ENCODE data around the gene PPP1R13L. TPM values are rescaled to one million over a fixed set of nuclear protein-coding genes. Genes with fewer than 3 reads are reported as not detected.
A peak's percentile ranks its signal among the peaks of the same experiment; 100 is the strongest.

Gene PPP1R13L
- total and polyA plus RNA-seq, 2 of the 8 experiments (the other 6 are each of a cell fraction or from before 2014, with no cell fraction given), result 9.1 to 15.3 TPM

GRCh38 chr19:45352471-45352870 is 52.4 kb downstream of the PPP1R13L start:
- H3K4me1 ChIP-seq (replicated peaks in 1 of 4; ENCODE audit: control insufficient read depth in 3 of 4, insufficient read depth in 4 of 4, low read length in 3 of 4), result peaks cover 0 to 8% (median 5%) of the 10 kb centered on the region in 4 experiments; a peak in 2 of 7 replicates
- H2BK5ac ChIP-seq (ENCODE audit: low read depth, low read length), result no peak overlapping the region
- no peaks in the 10 kb centered on the region for H3K27me3 ChIP-seq (replicated peaks in 1 of 4; ENCODE audit: control insufficient read depth in 3 of 4, extremely low read depth in 1 of 4, insufficient read depth in 3 of 4, low read length in 3 of 4)
- H3K79me2 ChIP-seq (ENCODE audit: control insufficient read depth in 1 of 2, insufficient read depth in 2 of 2, low read length in 2 of 2), result no peaks in the 10 kb centered on the region
- no peak overlapping the region for H3K4me2 ChIP-seq (ENCODE audit: insufficient read depth in 1 of 2, low read depth in 2 of 2, low read length in 2 of 2)
- H3K9me3 ChIP-seq (ENCODE audit: insufficient read depth in 2 of 2, low read depth in 1 of 2, low read length in 1 of 2), result no peaks in the 10 kb centered on the region
- TF ChIP-seq PHF8 (conservative IDR thresholded peaks at IDR 0.05; ENCODE audit: low read depth, low read length) (no peak), USF2 (IDR thresholded peaks at IDR 0.05; ENCODE audit: low read length) (no peak), SP2 (IDR thresholded peaks at IDR 0.05; ENCODE audit: low read length) (no peak), SAP30 (IDR thresholded peaks at IDR 0.05; ENCODE audit: insufficient read depth, insufficient replicate concordance, low read length) (no peak), CBX5 (IDR thresholded peaks at IDR 0.05; ENCODE audit: low read depth, low read length) (no peak), JUND (IDR thresholded peaks at IDR 0.05; ENCODE audit: low read length) (no peak), SP1 (IDR thresholded peaks at IDR 0.05; ENCODE audit: low read depth, low read length) (no peak), POLR2A (IDR thresholded peaks at IDR 0.05; ENCODE audit: control extremely low read depth in 1 of 2, low read depth in 2 of 2, low read length in 2 of 2) (no peak), EGR1 (IDR thresholded peaks at IDR 0.05; ENCODE audit: borderline replicate concordance, low read depth, low read length) (no peak), GTF2F1 (IDR thresholded peaks at IDR 0.05; ENCODE audit: borderline replicate concordance, low read depth, low read length) (no peak), POLR2AphosphoS5 (IDR thresholded peaks at IDR 0.05; ENCODE audit: low read depth, low read length) (no peak), HDAC6 (IDR thresholded peaks at IDR 0.05; ENCODE audit: low read depth, low read length) (no peak)
- whole genome bisulfite sequencing, 2 experiments (ENCODE audit: extremely low coverage in 1 of 2, insufficient coverage in 1 of 2, insufficient read length in 1 of 2, insufficient replicate concordance in 2 of 2, low coverage in 1 of 2, low lambda C conversion rate in 2 of 2, missing lambda C conversion rate in 1 of 2), result 95% methylated on average over 20 of the region's 20 CpGs; no CpG with 5 or more reads in 1 of the 2 experiments
- H2AK5ac ChIP-seq (ENCODE audit: low read depth, low read length), result no peak overlapping the region
- no peak overlapping the region for H2BK15ac ChIP-seq (ENCODE audit: low read length)
- peaks cover 20 to 68% (median 51%) of the 10 kb centered on the region in 4 experiments for H3K36me3 ChIP-seq (ENCODE audit: control insufficient read depth in 2 of 4, insufficient read depth in 4 of 4, low read length in 3 of 4)
- H3K4me3 ChIP-seq (ENCODE audit: extremely low read depth in 1 of 4, insufficient read depth in 2 of 4, low read depth in 3 of 4, low read length in 4 of 4), result no peak overlapping the region
- no peak overlapping the region for H3K23ac ChIP-seq (ENCODE audit: insufficient read length)
- no peak overlapping the region for H2BK12ac ChIP-seq (ENCODE audit: low read depth, low read length)
- H3K23me2 ChIP-seq (ENCODE audit: low read depth, low read length), result no peaks in the 10 kb centered on the region
- H2BK120ac ChIP-seq (replicated peaks; ENCODE audit: low read depth, low read length), result no peak overlapping the region
- no peak overlapping the region for H4K91ac ChIP-seq (replicated peaks; ENCODE audit: insufficient read length, low read length)
- no peak overlapping the region for H3K14ac ChIP-seq (ENCODE audit: insufficient read length)
- H3K4ac ChIP-seq (replicated peaks; ENCODE audit: insufficient read length, low read depth, low read length), result no peak overlapping the region
- H4K5ac ChIP-seq (ENCODE audit: insufficient read length, low read depth, low read length), result no peak overlapping the region
- H3K27ac ChIP-seq (ENCODE audit: low read depth, low read length), result no peak overlapping the region
- DNase-seq (ENCODE audit: low read depth in 1 of 2, low spot score in 2 of 2), result no peak
- no peak for FAIRE-seq
- H2BK20ac ChIP-seq (ENCODE audit: low read length), result no peak overlapping the region
- no peak overlapping the region for H3K18ac ChIP-seq (ENCODE audit: extremely low read depth, low read length)
- H4K8ac ChIP-seq (ENCODE audit: extremely low read depth, insufficient read depth, low read length), result peak overlapping the region; percentile 22; the same call in 1 of the 2 replicates
- no peak overlapping the region for H2AFZ ChIP-seq (ENCODE audit: low read length)
- H3K79me1 ChIP-seq (ENCODE audit: low read depth, low read length), result peaks cover 2% of the 10 kb centered on the region; the same call in 1 of the 2 replicates
- ChIA-PET POLR2A (ENCODE audit: partially characterized antibody) (interaction anchor here (0.9 to 5.9 kb wide), 6 partner anchors 16 to 64 kb away, joined by 3 to 36 read pairs (median 4); partner anchors contain the start of gene ERCC2), CTCF (ENCODE audit: partially characterized antibody) (interaction anchor here (0.7 to 1.9 kb wide), 5 partner anchors 13 to 152 kb away, joined by 3 to 5 read pairs (median 4); no protein-coding TSS in a partner anchor)
- H4K20me1 ChIP-seq (replicated peaks in 1 of 2; ENCODE audit: control insufficient read depth in 1 of 2, insufficient read depth in 2 of 2, low read length in 2 of 2), result peaks cover 1 to 36% of the 10 kb centered on the region in 2 experiments
- H3K9ac ChIP-seq (replicated peaks in 1 of 4; ENCODE audit: extremely low read depth in 1 of 4, low read depth in 3 of 4, low read length in 3 of 4), result no peak overlapping the region
- H3K56ac ChIP-seq (replicated peaks; ENCODE audit: insufficient read length, low read depth, low read length), result no peak overlapping the region
